ENCODE measurements around the gene FAM83C. TPM values are rescaled to one million over a fixed set of nuclear protein-coding genes. Genes with fewer than 3 reads are reported as not detected.

The FAM83C gene
- total and polyA plus RNA-seq, 8 donors, result 6.5 TPM; not detected in 7

DNA sequence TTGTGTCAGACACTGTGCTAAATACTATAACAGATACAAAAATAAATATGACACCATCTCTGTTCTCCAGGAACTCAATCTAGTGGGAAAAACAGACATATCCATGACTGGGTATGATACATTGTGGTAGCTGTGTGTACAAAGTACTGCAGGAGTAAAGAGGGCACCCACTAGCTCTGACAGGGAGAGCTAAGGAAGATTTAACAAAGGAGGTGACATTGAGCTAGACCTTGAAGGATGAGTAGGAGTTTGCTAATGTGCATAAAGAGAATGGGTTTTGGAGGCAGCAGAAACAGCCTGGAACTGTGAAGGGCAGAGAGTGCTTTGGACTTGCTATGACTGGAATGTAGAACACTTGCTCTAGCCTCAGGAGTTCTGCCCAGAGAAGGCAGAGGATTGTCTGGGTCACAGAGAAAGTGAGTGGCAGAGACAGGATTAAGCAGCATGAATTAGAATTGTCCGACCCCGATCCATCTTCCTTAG, 51.4 kb downstream of the FAM83C start:
- Histone ChIP-seq H3K4me3 (no peak overlapping the region), H3K27ac (no peak overlapping the region), H3K9me3 (no peaks in the 10 kb centered on the region), H3K4me1 (no peaks in the 10 kb centered on the region), H3K36me3 (peaks cover 0 to 13% (median 6%) of the 10 kb centered on the region in 4 donors), H3K27me3 (no peaks in the 10 kb centered on the region)
- intact Hi-C loops (cut with DNase I; ENCODE audit: low total_unique reads), result no loop called here
- no peak for DNase-seq
- 82 to 96% (median 92%) methylated on average over 2 of the region's 2 CpGs for WGBS, 5 donors
- TF ChIP-seq POLR2A (IDR thresholded peaks at IDR 0.05) (no peak), POLR2AphosphoS5 (IDR thresholded peaks at IDR 0.05) (no peak), EP300 (IDR thresholded peaks at IDR 0.05) (no peak)
- TF ChIP-seq, protein P1, sequence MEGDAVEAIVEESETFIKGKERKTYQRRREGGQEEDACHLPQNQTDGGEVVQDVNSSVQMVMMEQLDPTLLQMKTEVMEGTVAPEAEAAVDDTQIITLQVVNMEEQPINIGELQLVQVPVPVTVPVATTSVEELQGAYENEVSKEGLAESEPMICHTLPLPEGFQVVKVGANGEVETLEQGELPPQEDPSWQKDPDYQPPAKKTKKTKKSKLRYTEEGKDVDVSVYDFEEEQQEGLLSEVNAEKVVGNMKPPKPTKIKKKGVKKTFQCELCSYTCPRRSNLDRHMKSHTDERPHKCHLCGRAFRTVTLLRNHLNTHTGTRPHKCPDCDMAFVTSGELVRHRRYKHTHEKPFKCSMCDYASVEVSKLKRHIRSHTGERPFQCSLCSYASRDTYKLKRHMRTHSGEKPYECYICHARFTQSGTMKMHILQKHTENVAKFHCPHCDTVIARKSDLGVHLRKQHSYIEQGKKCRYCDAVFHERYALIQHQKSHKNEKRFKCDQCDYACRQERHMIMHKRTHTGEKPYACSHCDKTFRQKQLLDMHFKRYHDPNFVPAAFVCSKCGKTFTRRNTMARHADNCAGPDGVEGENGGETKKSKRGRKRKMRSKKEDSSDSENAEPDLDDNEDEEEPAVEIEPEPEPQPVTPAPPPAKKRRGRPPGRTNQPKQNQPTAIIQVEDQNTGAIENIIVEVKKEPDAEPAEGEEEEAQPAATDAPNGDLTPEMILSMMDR (IDR thresholded peaks at IDR 0.05), result no peak

DNA sequence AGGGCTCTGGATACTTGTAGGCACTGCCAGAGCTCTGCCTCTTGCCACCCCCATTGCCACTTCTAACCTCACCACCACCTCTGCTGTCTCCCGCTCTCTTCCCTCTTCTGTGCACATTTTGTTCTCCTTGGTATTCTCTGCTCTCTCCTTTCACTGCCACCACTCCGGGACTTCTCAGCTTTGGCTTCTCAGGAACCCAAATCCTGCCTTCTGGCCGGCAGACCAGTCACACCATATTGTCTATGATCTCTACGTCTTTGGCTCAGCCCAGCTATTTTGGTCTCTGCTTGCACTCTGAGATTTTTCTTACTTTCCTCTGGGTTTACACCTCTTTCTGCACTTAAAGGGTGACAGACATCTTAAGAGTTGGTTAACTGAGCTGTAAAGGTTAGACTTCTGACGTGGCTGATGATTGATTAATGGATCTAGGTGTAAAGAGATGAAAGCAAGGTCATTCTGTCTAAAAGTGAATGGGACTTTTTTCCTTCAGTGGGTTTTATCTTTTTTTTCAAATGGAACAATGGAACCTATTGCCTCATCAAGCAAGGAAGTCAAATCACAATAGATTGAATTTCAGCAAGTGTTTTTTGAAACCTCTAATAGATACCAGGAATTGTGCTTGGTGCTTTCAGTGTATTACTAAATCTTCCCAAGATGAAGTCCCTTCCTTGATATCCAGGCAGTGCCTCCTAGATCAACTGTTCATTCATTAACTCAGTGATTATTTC, 52.0 kb downstream of the FAM83C start:
- TF ChIP-seq POLR2A (IDR thresholded peaks at IDR 0.05) (no peak), EP300 (IDR thresholded peaks at IDR 0.05) (no peak), POLR2AphosphoS5 (IDR thresholded peaks at IDR 0.05) (no peak)
- TF ChIP-seq, protein P1 (IDR thresholded peaks at IDR 0.05), result no peak
- Histone ChIP-seq H3K4me3 (no peak overlapping the region), H3K4me1 (no peaks in the 10 kb centered on the region), H3K27ac (no peak overlapping the region), H3K9me3 (no peaks in the 10 kb centered on the region), H3K36me3 (peaks cover 0 to 19% (median 12%) of the 10 kb centered on the region in 4 donors), H3K27me3 (no peaks in the 10 kb centered on the region)
- 67 to 81% (median 70%) methylated on average over 5 of the region's 5 CpGs for WGBS, 5 donors
- no peak for DNase-seq
- intact Hi-C loops (cut with DNase I; ENCODE audit: low total_unique reads), result no loop called here

DNA sequence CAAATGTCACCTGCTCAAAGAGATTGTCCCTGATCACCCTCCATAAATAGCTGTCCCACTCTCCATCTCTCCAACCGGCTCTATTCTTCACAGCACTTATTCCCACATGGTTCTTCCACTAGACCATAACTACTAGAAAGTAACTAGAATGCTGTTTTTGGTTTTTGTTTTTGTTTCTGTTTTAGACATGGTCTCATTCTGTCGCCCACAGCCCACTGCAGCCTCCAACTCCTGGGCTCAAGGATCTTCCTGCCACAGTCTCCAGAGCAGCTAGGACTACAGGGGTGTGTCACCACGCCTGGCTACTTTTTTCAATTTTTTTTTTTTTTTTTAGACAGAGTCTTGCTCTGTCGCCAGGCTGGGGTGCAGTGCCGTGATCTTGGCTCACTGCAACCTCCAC, 53.5 kb downstream of the FAM83C start:
- Histone ChIP-seq H3K9me3 (no peaks in the 10 kb centered on the region), H3K36me3 (peaks cover 0 to 29% (median 19%) of the 10 kb centered on the region in 4 donors), H3K4me1 (no peaks in the 10 kb centered on the region), H3K27ac (no peak overlapping the region), H3K27me3 (no peaks in the 10 kb centered on the region), H3K4me3 (no peak overlapping the region)
- WGBS, 5 donors, result 82 to 89% (median 86%) methylated on average over 5 of the region's 5 CpGs
- intact Hi-C loops (cut with DNase I; ENCODE audit: low total_unique reads), result no loop called here
- DNase-seq, result no peak
- TF ChIP-seq POLR2A (IDR thresholded peaks at IDR 0.05) (no peak), EP300 (IDR thresholded peaks at IDR 0.05) (no peak), POLR2AphosphoS5 (IDR thresholded peaks at IDR 0.05) (no peak)
- TF ChIP-seq, protein P1 (IDR thresholded peaks at IDR 0.05), result no peak

DNA sequence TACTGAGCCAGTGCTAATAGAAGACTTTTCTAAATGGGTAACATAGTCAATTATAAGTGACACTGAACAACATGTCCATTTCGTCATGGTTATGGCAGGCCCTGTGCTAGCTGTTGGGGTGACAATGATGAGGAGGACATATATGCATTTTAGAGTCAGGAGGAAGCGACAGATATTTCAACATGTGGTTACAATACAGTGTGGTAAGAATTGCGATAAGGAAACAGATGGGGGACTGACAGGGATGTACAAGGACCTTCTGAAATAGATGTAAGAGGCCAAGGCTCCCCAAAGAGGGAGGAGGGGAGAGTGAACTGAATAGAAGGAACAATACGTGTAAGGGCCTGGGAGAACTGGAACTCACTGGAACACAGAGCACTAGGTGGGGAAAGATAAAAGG, 54.1 kb downstream of the FAM83C start:
- intact Hi-C loops (cut with DNase I; ENCODE audit: low total_unique reads), result no loop called here
- Histone ChIP-seq H3K27me3 (no peaks in the 10 kb centered on the region), H3K36me3 (peaks cover 0 to 29% (median 19%) of the 10 kb centered on the region in 4 donors), H3K4me3 (no peak overlapping the region), H3K27ac (no peak overlapping the region), H3K4me1 (no peaks in the 10 kb centered on the region), H3K9me3 (no peaks in the 10 kb centered on the region)
- no peak for DNase-seq
- TF ChIP-seq EP300 (IDR thresholded peaks at IDR 0.05) (no peak), POLR2A (IDR thresholded peaks at IDR 0.05) (no peak)
- 82 to 94% (median 91%) methylated on average over 4 of the region's 4 CpGs for WGBS, 5 donors

DNA sequence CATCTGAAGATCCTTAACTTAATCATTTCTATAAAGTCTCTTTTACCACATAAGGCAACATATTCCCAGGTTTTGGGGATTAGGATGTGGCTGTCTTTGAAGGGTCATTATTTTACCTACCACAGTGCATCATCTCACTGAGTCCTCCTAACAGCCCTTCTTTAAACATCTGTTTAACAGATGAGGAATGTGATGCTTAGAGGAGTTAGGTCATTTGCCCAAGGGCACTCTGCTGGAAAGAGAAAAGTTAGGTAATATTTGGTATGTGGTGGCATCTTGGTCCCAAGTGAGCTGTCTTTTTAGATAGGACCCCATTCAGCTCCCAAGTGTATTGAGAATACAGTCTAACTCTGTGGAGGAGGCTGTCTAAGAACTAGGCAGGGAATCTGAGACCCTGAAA, 54.7 kb downstream of the FAM83C start:
- H3K36me3 ChIP-seq, result peaks cover 0 to 29% (median 19%) of the 10 kb centered on the region in 4 donors
- H3K27me3 ChIP-seq, result no peaks in the 10 kb centered on the region
- intact Hi-C loops (cut with DNase I; ENCODE audit: low total_unique reads), result no loop called here
- H3K4me3 ChIP-seq, result no peak overlapping the region
- no peak overlapping the region for H3K27ac ChIP-seq
- H3K9me3 ChIP-seq, result no peaks in the 10 kb centered on the region
- no peaks in the 10 kb centered on the region for H3K4me1 ChIP-seq
- DNase-seq, result no peak
- no peak for TF ChIP-seq EP300 (IDR thresholded peaks at IDR 0.05)
- TF ChIP-seq POLR2A (IDR thresholded peaks at IDR 0.05), result no peak
- TF ChIP-seq POLR2AphosphoS5 (IDR thresholded peaks at IDR 0.05), result no peak
- TF ChIP-seq, protein P1 (IDR thresholded peaks at IDR 0.05), result no peak
